Heart left ventricle (tissue), 13 donors: ENCODE data around the gene COBL.
A peak's percentile ranks its signal among the peaks of the same experiment; 100 is the strongest.

Source experiments
- CTCF ChIP-seq, 12 donors: fragments of 200-600 bp; sonication (generic) in 4 of 12; IDR thresholded peaks; one replicate each; pipeline versions ENCODE4 v1.5.0 to v1.8.0; 2018 to 2022; ENCODE audit warnings: antibody characterized with exemption in 12 of 12, mild to moderate bottlenecking in 5 of 12
- POLR2A ChIP-seq, 2 donors: fragments of 450-650 bp; IDR thresholded peaks; one replicate each; pipeline ENCODE4 v1.6.1; 2017; ENCODE audit warnings: antibody characterized with exemption in 2 of 2, mild to moderate bottlenecking in 2 of 2, moderate library complexity in 2 of 2
- donor health status: ischemic (EF 13 %, LVEDD 7.1; RV severe dilation, severe dysfunction).
- donor health status: DM: no; HTN: yes; CAD: no.
- donor health status: DM: no; HTN: no; CAD: no.
- donor health status: ischemic (EF 25% LVEDD 6.9; RV normal size, moderate dysfunction).
- donor health status: ischemic (EF 25% LVEDD 5.7; RV mildly dilated, moderate dysfunction).
- donor health status: ischemic (EF 35%, LVEDD 5.7; RV mildly dilated, moderate dysfunction).
- donor health status: nonischemic (EF 11% LVEDD 7.7; RV severe dilation, severe dysfunction).
- donor health status: DM: yes; HTN: yes; CAD: no.
- donor health status: PGD.
- donor health status: ischemic (EF 29% LVEDD 5.4; RV normal size, mild dysfunction).
- donor health status: nonischemic (EF 23%, LVEDD 6.1; RV moderate dilation, normal function).

GRCh38 chr7:51253157-51253556 is 63.5 kb downstream of the COBL start:
- TF ChIP-seq CTCF (IDR thresholded peaks at IDR 0.05), result peak in 5 of 12 donors; percentile 7 to 32 (median 21)
- no peak for TF ChIP-seq POLR2A (IDR thresholded peaks at IDR 0.05)
